Activated CD8-positive, alpha-beta T cell treated with anti-CD3 and anti-CD28 coated beads for 36 hours (primary cell): ENCODE data around the gene AKNA. TPM values are rescaled to one million over a fixed set of nuclear protein-coding genes. Genes with fewer than 3 reads are reported as not detected.

Source experiments
- ATAC-seq: fragments of 200-7000 bp; cut with Tn5 transposase; one replicate; pipeline ENCODE4 v1.10.0; 2021; ENCODE audit warnings: mild to moderate bottlenecking, moderate library complexity
- CTCF ChIA-PET: fragments of 350-600 bp; sonication (Branson Sonifier 250); formaldehyde crosslinking; loops from one replicate; lab custom pipeline; 2021; ENCODE audit warnings: antibody characterized with exemption; lab: Charles Lee
- POLR2A ChIA-PET: fragments of 350-600 bp; sonication (Branson Sonifier 250); formaldehyde crosslinking; loops from one replicate; lab custom pipeline; 2021; ENCODE audit warnings: antibody characterized with exemption; lab: Charles Lee
- DNase-seq: peaks from one replicate; pipeline ENCODE4 v3.0.0-alpha.2; 2020
- H3K27ac Mint-ChIP-seq: one replicate; pipeline ENCODE4 v1.8.0; 2021; ENCODE audit warnings: mild to moderate bottlenecking, mixed read lengths
- H3K27me3 Mint-ChIP-seq: one replicate; pipeline ENCODE4 v1.8.0; 2021; ENCODE audit warnings: mixed read lengths
- H3K36me3 Mint-ChIP-seq: one replicate; pipeline ENCODE4 v1.8.0; 2021; ENCODE audit warnings: low read depth, mixed read lengths
- H3K4me1 Mint-ChIP-seq: one replicate; pipeline ENCODE4 v1.8.0; 2021; ENCODE audit warnings: low read depth, mixed read lengths
- H3K4me3 Mint-ChIP-seq: one replicate; pipeline ENCODE4 v1.8.0; 2021; ENCODE audit warnings: mild to moderate bottlenecking, moderate library complexity, mixed read lengths
- H3K9me3 Mint-ChIP-seq: one replicate; pipeline ENCODE4 v1.8.0; 2021; ENCODE audit warnings: mixed read lengths
- intact Hi-C: fragments of 100-400 bp; cut with micrococcal nuclease; formaldehyde crosslinking; loops from one replicate; pipeline ENCODE4 v1.10.0; 2022
- total RNA-seq, 2 experiments: library from RNA; stranded (reverse); gene quantifications; one replicate each; pipeline ENCODE4 v1.2.3, GENCODE V29; 2021
- TF ChIP-seq, protein P1 (sequence below): fragments of 200-600 bp; IDR thresholded peaks from one replicate; pipeline ENCODE4 v1.8.0; 2022; ENCODE audit warnings: antibody characterized with exemption, mild to moderate bottlenecking

Gene AKNA
- total RNA-seq, 2 experiments from 2014 or later, result 166 to 167 TPM

DNA sequence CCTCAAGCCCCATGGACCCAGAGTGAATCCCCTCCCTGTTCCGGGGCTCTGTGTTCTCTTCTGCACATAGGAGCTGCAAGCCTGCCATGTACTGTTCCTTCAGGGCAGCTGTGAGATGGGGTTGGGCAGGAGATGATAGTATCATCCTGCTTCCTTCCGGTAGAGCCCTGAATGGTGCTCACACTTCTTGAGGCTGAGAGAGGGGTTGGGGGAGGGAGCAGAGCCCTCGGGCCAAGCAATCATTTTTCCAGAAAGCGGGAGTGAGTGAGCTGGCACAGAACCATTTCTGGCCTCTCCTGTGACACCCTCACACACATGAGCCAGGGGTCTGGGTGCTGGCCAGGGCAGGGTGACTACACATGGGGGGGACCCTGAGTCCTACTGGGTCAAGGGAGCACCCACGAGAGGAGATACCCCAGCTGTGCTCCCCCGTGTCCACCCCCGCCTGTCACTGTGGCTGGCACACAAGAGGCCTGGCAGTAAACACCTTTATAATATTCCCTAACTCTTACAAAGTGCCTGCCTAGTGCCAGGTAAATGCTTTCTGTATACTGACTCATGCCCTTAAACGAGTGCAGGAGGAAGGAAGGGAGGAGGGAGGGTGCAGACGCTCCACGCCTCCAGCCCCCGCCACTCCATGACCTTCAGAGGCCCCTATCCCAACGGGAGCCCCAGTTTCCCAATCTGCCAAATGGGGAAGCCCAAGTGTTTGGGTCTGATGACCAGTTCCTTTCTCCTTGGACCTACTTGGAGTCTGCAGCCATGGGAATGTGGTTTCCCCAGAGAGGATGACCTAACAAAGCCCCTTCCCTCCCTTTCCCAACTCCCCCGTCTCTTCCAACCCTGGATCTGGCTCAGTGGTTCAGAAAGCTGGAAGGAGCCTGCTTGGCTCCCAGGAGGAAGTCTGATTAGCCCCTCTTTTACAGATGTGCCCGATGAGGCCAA lies 15.5 kb downstream of the AKNA start:
- H3K36me3 Mint-ChIP-seq, result peaks cover 90% of the 10 kb centered on the region
- peaks cover 90% of the 10 kb centered on the region for H3K4me1 Mint-ChIP-seq
- TF ChIP-seq, protein P1, sequence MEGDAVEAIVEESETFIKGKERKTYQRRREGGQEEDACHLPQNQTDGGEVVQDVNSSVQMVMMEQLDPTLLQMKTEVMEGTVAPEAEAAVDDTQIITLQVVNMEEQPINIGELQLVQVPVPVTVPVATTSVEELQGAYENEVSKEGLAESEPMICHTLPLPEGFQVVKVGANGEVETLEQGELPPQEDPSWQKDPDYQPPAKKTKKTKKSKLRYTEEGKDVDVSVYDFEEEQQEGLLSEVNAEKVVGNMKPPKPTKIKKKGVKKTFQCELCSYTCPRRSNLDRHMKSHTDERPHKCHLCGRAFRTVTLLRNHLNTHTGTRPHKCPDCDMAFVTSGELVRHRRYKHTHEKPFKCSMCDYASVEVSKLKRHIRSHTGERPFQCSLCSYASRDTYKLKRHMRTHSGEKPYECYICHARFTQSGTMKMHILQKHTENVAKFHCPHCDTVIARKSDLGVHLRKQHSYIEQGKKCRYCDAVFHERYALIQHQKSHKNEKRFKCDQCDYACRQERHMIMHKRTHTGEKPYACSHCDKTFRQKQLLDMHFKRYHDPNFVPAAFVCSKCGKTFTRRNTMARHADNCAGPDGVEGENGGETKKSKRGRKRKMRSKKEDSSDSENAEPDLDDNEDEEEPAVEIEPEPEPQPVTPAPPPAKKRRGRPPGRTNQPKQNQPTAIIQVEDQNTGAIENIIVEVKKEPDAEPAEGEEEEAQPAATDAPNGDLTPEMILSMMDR, result no peak
- ChIA-PET POLR2A (interaction anchor here (0.6 to 14.2 kb wide), 6 partner anchors 9 to 238 kb away, joined by 3 to 351 read pairs (median 5); partner anchors contain the start of gene AKNA), CTCF (interaction anchor here (1.4 to 4.2 kb wide), 2 partner anchors 14 to 23 kb away, joined by 3 to 72 read pairs; partner anchors contain the start of gene AKNA)
- no peaks in the 10 kb centered on the region for H3K9me3 Mint-ChIP-seq
- peak overlapping the region; percentile 89 for H3K27ac Mint-ChIP-seq
- intact Hi-C loops, result loop anchor here (2.0 kb wide), 1 partner anchor 15 kb away; the partner anchor contains the start of gene AKNA
- ATAC-seq (peak; percentile 47), DNase-seq (peak; percentile 65)
- no peaks in the 10 kb centered on the region for H3K27me3 Mint-ChIP-seq
- peak overlapping the region; percentile 72 for H3K4me3 Mint-ChIP-seq

DNA sequence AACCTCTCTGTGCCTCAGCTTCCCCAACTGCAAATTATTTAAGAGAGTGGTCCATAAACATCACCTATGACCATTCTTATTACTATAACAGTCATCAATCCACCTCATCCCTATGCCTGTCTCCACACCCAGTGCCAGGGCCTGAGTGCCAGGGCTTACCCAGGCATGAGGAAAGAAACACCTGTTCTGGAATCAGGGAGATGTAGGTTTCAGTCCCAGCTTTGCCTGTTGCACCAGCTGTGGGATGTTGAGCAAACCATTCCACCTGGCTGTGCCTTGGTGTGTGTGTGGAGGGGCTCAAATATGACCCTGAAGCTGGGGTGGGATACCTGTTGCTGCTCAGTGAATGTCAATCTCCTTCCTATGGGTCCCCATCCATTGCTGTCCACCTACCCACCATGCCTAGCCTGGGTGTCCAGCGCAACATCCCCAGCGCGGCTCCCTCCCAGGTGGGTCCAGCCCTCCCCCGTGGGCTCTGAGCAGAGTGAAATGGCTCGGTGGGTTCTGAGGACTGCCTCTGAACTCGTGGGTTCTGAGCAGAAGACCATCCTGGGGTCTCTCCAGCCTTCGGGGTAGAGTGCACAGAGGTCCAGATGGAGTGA lies 16.3 kb downstream of the AKNA start:
- ChIA-PET CTCF (interaction anchor here (0.9 to 4.2 kb wide), 2 partner anchors 15 to 33 kb away, joined by 3 to 72 read pairs; partner anchors contain the start of gene AKNA), POLR2A (interaction anchor here (1.0 to 14.2 kb wide), 5 partner anchors 9 to 22 kb away, joined by 3 to 351 read pairs (median 6); partner anchors contain the start of gene AKNA)
- peaks cover 90% of the 10 kb centered on the region for H3K4me1 Mint-ChIP-seq
- TF ChIP-seq, protein P1, result no peak
- no peak for ATAC-seq
- no peak for DNase-seq
- no peaks in the 10 kb centered on the region for H3K27me3 Mint-ChIP-seq
- peaks cover 90% of the 10 kb centered on the region for H3K36me3 Mint-ChIP-seq
- H3K27ac Mint-ChIP-seq, result peak overlapping the region; percentile 89
- intact Hi-C loops, result no loop called here
- no peaks in the 10 kb centered on the region for H3K9me3 Mint-ChIP-seq
- H3K4me3 Mint-ChIP-seq, result peak overlapping the region; percentile 72

DNA sequence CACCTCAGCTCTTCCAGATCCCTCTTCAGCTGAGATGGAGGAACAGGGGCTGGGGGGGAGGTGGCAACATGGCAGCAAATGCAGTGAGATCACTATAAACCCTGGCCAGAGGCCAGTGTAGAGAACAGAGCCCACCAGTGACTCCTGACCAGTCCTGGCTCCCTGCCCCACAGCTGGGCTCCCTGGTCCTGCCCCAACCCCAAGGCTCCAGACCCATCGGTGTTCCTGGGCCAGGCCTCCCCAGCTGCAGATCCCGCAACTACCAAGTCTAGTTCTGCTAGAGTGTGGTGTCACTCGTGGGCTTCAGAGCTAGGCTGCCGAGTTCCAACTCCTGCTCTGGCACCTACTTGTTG lies 16.8 kb downstream of the AKNA start:
- Mint-ChIP-seq H3K27me3 (no peaks in the 10 kb centered on the region), H3K4me3 (no peak overlapping the region), H3K4me1 (peaks cover 92% of the 10 kb centered on the region), H3K9me3 (no peaks in the 10 kb centered on the region), H3K36me3 (peaks cover 93% of the 10 kb centered on the region), H3K27ac (peak overlapping the region; percentile 89)
- no peak for DNase-seq
- intact Hi-C loops, result no loop called here
- CTCF ChIA-PET, result interaction anchor here (0.9 to 4.2 kb wide), 2 partner anchors 15 to 33 kb away, joined by 3 to 72 read pairs; partner anchors contain the start of gene AKNA
- no peak for ATAC-seq
- TF ChIP-seq, protein P1, result no peak
- POLR2A ChIA-PET, result interaction anchor here (0.8 to 14.2 kb wide), 5 partner anchors 8 to 21 kb away, joined by 3 to 351 read pairs (median 6); partner anchors contain the start of gene AKNA

DNA sequence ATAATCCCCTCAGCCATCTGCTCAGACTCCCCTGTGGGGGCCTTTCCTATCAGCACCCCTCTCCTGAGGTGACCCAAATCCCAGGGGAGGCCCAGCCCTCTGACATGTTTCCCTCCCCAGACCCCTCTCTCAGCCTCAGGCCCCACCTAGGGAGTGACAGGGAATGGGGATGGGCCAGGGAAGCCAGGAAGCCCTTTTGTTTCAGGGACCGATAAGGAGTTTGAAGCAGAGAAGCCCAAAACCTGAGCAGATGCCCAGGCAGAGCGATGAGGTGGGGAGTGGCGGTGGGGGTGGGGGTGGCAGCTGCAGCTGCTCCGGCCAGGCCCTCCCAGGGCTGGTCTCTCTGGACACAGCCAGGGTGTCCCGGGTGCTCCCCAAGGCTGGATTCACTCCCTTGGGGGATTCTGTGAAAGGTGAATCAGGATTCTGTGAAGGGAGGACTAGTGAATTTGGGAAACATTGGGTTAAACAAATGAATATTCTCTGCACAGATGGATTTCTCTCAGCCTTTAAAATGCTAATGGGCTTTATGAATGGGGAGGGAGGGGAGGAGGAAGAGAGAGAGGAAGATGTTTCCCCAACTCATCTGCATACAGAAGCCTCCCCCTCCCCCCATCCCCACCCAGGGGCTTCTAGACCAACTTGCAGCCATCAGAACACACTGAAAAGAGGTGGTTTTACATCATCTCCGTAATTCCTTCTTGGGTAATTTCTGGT lies 17.4 kb downstream of the AKNA start:
- no peak for ATAC-seq
- CTCF ChIA-PET, result interaction anchor here (0.9 to 4.2 kb wide), 2 partner anchors 16 to 32 kb away, joined by 3 to 72 read pairs; partner anchors contain the start of gene AKNA
- no peaks in the 10 kb centered on the region for H3K9me3 Mint-ChIP-seq
- intact Hi-C loops, result no loop called here
- H3K27me3 Mint-ChIP-seq, result no peaks in the 10 kb centered on the region
- TF ChIP-seq, protein P1, result no peak
- H3K4me3 Mint-ChIP-seq, result no peak overlapping the region
- POLR2A ChIA-PET, result interaction anchor here (0.8 to 14.2 kb wide), 4 partner anchors 8 to 18 kb away, joined by 3 to 351 read pairs (median 24); partner anchors contain the start of gene AKNA
- H3K36me3 Mint-ChIP-seq, result peaks cover 93% of the 10 kb centered on the region
- peak overlapping the region; percentile 89 for H3K27ac Mint-ChIP-seq
- H3K4me1 Mint-ChIP-seq, result peaks cover 92% of the 10 kb centered on the region
- DNase-seq, result no peak
